Tibial nerve (tissue), 4 donors: Measurements from ENCODE around the gene CERS6. TPM values are rescaled to one million over a fixed set of nuclear protein-coding genes. Genes with fewer than 3 reads are reported as not detected.

Experiments used
- DNase-seq, 2 donors: peaks; one replicate each; pipeline ENCODE4 v3.0.0-alpha.2; 2019; ENCODE audit warnings: low spot score in 2 of 2
- H3K27ac ChIP-seq, 4 donors: fragments of 200-600 bp; sonication (generic) in 3 of 4; one replicate each; pipeline ENCODE4 v1.5.1; 2017 to 2019; ENCODE audit warnings: mild to moderate bottlenecking in 1 of 4
- H3K27me3 ChIP-seq, 2 donors: fragments of 200-600 bp; sonication (generic) in 1 of 2; one replicate each; pipeline versions ENCODE4 v1.5.1 to v1.6.0; 2017 to 2019
- H3K36me3 ChIP-seq, 3 donors: fragments of 200-600 bp; sonication (generic); one replicate each; pipeline ENCODE4 v1.5.1; 2018 to 2019
- H3K4me1 ChIP-seq, 4 donors: fragments of 200-600 bp; sonication (generic) in 3 of 4; one replicate each; pipeline ENCODE4 v1.5.1; 2017 to 2019
- H3K4me3 ChIP-seq, 4 donors: fragments of 200-600 bp; sonication (generic) in 3 of 4; one replicate each; pipeline ENCODE4 v1.5.1; 2017 to 2019; ENCODE audit warnings: mild to moderate bottlenecking in 1 of 4, moderate library complexity in 1 of 4
- H3K9me3 ChIP-seq, 4 donors: fragments of 200-600 bp; sonication (generic) in 3 of 4; one replicate each; pipeline ENCODE4 v1.5.1; 2017 to 2019
- CTCF ChIP-seq, 5 experiments: fragments of 200-600 bp in 3 of 5; fragments of 450-650 bp in 2 of 5; sonication (generic) in 3 of 5; IDR thresholded peaks; one replicate each; pipeline ENCODE4 v1.5.1; 2016 to 2019; ENCODE audit warnings: antibody characterized with exemption in 5 of 5, mild to moderate bottlenecking in 3 of 5, moderate library complexity in 2 of 5
- EP300 ChIP-seq, 2 donors: sonication (generic); formaldehyde crosslinking; IDR thresholded peaks; one replicate each; pipeline ENCODE4 v1.6.1; 2017; ENCODE audit warnings: antibody characterized with exemption in 2 of 2, mild to moderate bottlenecking in 1 of 2
- POLR2A ChIP-seq, 2 donors: fragments of 450-650 bp; IDR thresholded peaks; one replicate each; pipeline ENCODE4 v1.6.1; 2017; ENCODE audit warnings: antibody characterized with exemption in 2 of 2, mild to moderate bottlenecking in 2 of 2, moderate library complexity in 2 of 2
- WGBS, 2 donors: methylation state at CpG; one replicate each; pipeline ENCODE4 v1.1.5; 2018; 5-methylcytosine and 5-hydroxymethylcytosine counted together
- total RNA-seq, 4 donors: library from RNA; depleted of rRNA; stranded (reverse); fragments of >200 nt; gene quantifications; one replicate each; pipeline ENCODE4 v1.1.0, GENCODE V29; 2016

CERS6 gene
- total RNA-seq, 4 donors from 2014 or later: 37.7 to 38.7 (median 37.8) TPM

- 95% methylated on average over 4 of the region's 4 CpGs for WGBS, 2 donors
- Histone ChIP-seq H3K9me3 (no peaks in the 10 kb centered on the region), H3K36me3 (peaks cover 0 to 2% (median 0%) of the 10 kb centered on the region in 3 donors), H3K4me3 (no peak overlapping the region), H3K27ac (no peak overlapping the region), H3K27me3 (no peaks in the 10 kb centered on the region), H3K4me1 (peaks cover 0 to 29% (median 0%) of the 10 kb centered on the region in 4 donors)
- DNase-seq: no peak
- TF ChIP-seq EP300 (IDR thresholded peaks at IDR 0.05) (no peak), CTCF (IDR thresholded peaks at IDR 0.05) (no peak), POLR2A (IDR thresholded peaks at IDR 0.05) (no peak)
Measured at GRCh38 chr2:168567836-168568235, 111.8 kb downstream of the CERS6 start.

GRCh38 chr2:168568476-168569267 lies 112.6 kb downstream of the CERS6 start:
- peaks cover 0 to 29% (median 0%) of the 10 kb centered on the region in 4 donors for H3K4me1 ChIP-seq

GRCh38 chr2:168571061-168571460 lies 115.0 kb downstream of the CERS6 start:
- H3K4me1 ChIP-seq: peaks cover 0 to 24% (median 0%) of the 10 kb centered on the region in 4 donors
- WGBS, 2 donors: 79 to 87% methylated on average over 5 of the region's 5 CpGs
- H3K36me3 ChIP-seq: no peaks in the 10 kb centered on the region
- no peaks in the 10 kb centered on the region for H3K9me3 ChIP-seq
- no peaks in the 10 kb centered on the region for H3K27me3 ChIP-seq
- H3K4me3 ChIP-seq: no peak overlapping the region
- no peak for DNase-seq
- no peak overlapping the region for H3K27ac ChIP-seq
- TF ChIP-seq POLR2A (IDR thresholded peaks at IDR 0.05): no peak
- TF ChIP-seq CTCF (IDR thresholded peaks at IDR 0.05): no peak
- no peak for TF ChIP-seq EP300 (IDR thresholded peaks at IDR 0.05)

More at GRCh38 chr2:168568476-168569267, 112.6 kb downstream of the CERS6 start:
- no peaks in the 10 kb centered on the region for H3K36me3 ChIP-seq
- H3K9me3 ChIP-seq: no peaks in the 10 kb centered on the region
- H3K27me3 ChIP-seq: no peaks in the 10 kb centered on the region
- DNase-seq: no peak
- WGBS, 2 donors: 66 to 71% methylated on average over 6 of the region's 6 CpGs
- no peak overlapping the region for H3K27ac ChIP-seq
- no peak for TF ChIP-seq EP300 (IDR thresholded peaks at IDR 0.05)
- TF ChIP-seq CTCF (IDR thresholded peaks at IDR 0.05): no peak
- TF ChIP-seq POLR2A (IDR thresholded peaks at IDR 0.05): no peak
- H3K4me3 ChIP-seq: no peak overlapping the region

GRCh38 chr2:168573128-168573903 lies 117.2 kb downstream of the CERS6 start:
- 95 to 100% methylated on average over 1 of the region's 1 CpG for WGBS, 2 donors
- Histone ChIP-seq H3K9me3 (no peaks in the 10 kb centered on the region), H3K27ac (no peak overlapping the region), H3K4me3 (no peak overlapping the region), H3K27me3 (no peaks in the 10 kb centered on the region), H3K36me3 (no peaks in the 10 kb centered on the region), H3K4me1 (peaks cover 0 to 17% (median 0%) of the 10 kb centered on the region in 4 donors)
- TF ChIP-seq EP300 (IDR thresholded peaks at IDR 0.05) (no peak), POLR2A (IDR thresholded peaks at IDR 0.05) (no peak), CTCF (IDR thresholded peaks at IDR 0.05) (no peak)
- peak in 1 of 2 donors; percentile 43 for DNase-seq
